ENCODE results near the gene SLC16A8.
"Not testable (repeated sequence)": the region's sequence is repeated elsewhere in the genome, so short reads cannot be mapped to it uniquely, and the experiment has no call there.

SLC16A8 gene

DNA sequence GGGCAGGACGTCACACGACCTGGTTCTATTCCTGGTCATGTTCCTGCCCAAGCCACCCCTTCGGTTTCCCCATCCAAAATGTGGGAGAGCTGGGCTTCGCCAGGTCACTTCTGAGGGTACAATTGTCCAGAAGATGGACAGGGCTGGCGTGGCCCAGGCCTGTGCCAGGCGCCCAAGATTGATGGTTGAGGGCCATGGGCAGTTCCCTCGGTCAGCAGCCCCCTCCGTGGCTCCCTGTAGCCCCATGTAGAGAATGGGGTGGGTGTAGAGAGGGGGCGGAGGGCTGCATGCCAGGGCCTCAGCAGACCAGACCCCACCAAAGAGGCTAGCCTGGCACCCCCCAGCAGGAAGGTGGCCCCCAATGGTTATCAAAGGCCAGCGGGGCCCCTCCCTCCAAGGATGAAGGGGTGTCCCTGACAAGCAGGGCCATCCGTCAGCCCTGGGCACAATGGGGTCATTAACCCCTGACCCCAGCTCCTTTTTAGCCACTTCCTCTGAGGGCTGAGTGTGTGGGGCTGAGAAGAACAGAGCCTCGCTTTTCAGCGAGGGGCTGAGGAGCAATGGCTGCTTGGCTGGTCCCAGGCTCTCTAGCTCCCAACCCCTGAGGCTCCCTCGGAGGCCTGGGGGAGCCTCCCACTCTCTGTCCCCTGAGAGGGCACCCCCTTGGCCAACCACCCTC lies 37.8 kb downstream of the SLC16A8 start:
- no peaks in the 10 kb centered on the region for H3K36me3 ChIP-seq (ENCODE audit: insufficient read depth, low read length)
- no peak overlapping the region for H3K4me3 ChIP-seq (ENCODE audit: low read length)
- peaks cover 8% of the 10 kb centered on the region for H3K27me3 ChIP-seq (ENCODE audit: insufficient read depth, low read length)
- H3K9me3 ChIP-seq (ENCODE audit: low read length): no peaks in the 10 kb centered on the region
- H3K4me1 ChIP-seq (ENCODE audit: insufficient read depth, low read length): peaks cover 5% of the 10 kb centered on the region
- H2AFZ ChIP-seq (ENCODE audit: low read depth, low read length): no peak overlapping the region

DNA sequence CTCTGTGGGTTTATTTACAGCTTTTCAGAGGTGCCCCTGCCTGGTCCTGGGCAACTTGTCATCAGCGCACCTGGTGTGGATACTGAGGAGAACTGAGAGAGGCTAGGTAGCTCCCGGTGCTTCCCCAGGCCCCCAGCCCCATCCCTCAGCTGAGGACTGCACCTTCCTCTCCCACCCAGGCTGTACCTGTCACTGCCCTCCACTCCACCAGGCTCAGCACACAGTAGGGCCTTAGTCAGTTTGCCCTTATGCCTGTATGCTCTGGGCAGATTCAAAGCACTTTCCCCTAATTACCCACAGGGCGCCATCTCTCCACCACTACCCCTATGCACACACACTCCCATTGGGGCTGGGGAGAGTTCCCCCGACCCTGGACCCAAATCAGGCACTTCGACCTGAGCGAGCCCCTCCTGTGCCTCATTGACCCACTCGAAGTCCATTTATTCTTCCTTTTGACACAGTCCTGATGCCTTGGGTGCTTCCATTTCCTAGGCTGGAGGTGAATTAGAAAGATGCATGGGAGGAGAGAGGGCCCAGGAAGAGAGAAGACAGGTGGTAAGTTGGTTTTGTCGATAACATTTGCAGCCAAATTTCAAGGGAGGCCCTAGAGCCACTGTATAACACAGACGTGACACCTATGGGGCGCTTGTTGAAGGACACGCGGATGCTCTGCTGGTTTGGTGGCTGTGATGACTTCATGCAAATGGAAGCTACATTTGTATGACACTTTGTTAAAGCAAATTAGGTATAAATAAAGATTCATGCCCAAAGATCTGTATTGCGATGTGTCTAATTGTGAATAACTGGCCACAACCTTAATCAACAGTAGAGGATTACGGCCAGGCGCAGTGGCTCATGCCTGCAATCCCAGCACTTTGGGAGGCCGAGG lies 40.6 kb downstream of the SLC16A8 start:
- Histone ChIP-seq H3K4me3 (ENCODE audit: low read length) (no peak overlapping the region), H3K27me3 (ENCODE audit: insufficient read depth, low read length) (peaks cover 5% of the 10 kb centered on the region), H3K36me3 (ENCODE audit: insufficient read depth, low read length) (no peaks in the 10 kb centered on the region), H2AFZ (ENCODE audit: low read depth, low read length) (no peak overlapping the region), H3K4me1 (ENCODE audit: insufficient read depth, low read length) (peaks cover 5% of the 10 kb centered on the region), H3K9me3 (ENCODE audit: low read length) (no peaks in the 10 kb centered on the region)

DNA sequence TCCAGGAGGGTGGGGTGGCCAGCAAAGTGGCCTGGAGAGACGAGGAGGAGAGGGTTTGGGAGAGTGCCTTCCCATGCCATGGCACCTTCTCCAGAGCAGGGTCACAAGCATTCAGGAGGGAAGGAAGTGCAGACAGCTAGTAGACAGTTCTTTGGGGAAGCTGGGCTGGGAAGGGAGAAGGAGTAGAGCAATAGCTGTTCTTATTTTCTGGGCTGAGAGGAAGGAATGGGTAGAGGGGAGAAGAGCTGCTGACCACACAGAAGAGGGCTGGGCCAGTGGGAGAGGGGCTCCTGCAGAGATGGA lies 41.5 kb downstream of the SLC16A8 start:
- H3K36me3 ChIP-seq (ENCODE audit: insufficient read depth, low read length): no peaks in the 10 kb centered on the region
- H3K4me1 ChIP-seq (ENCODE audit: insufficient read depth, low read length): peaks cover 5% of the 10 kb centered on the region
- peaks cover 5% of the 10 kb centered on the region for H3K27me3 ChIP-seq (ENCODE audit: insufficient read depth, low read length)
- no peaks in the 10 kb centered on the region for H3K9me3 ChIP-seq (ENCODE audit: low read length)
- no peak overlapping the region for H2AFZ ChIP-seq (ENCODE audit: low read depth, low read length)
- no peak overlapping the region for H3K4me3 ChIP-seq (ENCODE audit: low read length)

- peaks cover 5% of the 10 kb centered on the region for H3K27me3 ChIP-seq (ENCODE audit: insufficient read depth, low read length)
- no peaks in the 10 kb centered on the region for H3K36me3 ChIP-seq (ENCODE audit: insufficient read depth, low read length)
- no peaks in the 10 kb centered on the region for H3K9me3 ChIP-seq (ENCODE audit: low read length)
- no peak overlapping the region for H3K4me3 ChIP-seq (ENCODE audit: low read length)
- H3K4me1 ChIP-seq (ENCODE audit: insufficient read depth, low read length): peaks cover 5% of the 10 kb centered on the region
- no peak overlapping the region for H2AFZ ChIP-seq (ENCODE audit: low read depth, low read length)
Measured at GRCh38 chr22:38041760-38042487, 42.1 kb downstream of the SLC16A8 start.

DNA sequence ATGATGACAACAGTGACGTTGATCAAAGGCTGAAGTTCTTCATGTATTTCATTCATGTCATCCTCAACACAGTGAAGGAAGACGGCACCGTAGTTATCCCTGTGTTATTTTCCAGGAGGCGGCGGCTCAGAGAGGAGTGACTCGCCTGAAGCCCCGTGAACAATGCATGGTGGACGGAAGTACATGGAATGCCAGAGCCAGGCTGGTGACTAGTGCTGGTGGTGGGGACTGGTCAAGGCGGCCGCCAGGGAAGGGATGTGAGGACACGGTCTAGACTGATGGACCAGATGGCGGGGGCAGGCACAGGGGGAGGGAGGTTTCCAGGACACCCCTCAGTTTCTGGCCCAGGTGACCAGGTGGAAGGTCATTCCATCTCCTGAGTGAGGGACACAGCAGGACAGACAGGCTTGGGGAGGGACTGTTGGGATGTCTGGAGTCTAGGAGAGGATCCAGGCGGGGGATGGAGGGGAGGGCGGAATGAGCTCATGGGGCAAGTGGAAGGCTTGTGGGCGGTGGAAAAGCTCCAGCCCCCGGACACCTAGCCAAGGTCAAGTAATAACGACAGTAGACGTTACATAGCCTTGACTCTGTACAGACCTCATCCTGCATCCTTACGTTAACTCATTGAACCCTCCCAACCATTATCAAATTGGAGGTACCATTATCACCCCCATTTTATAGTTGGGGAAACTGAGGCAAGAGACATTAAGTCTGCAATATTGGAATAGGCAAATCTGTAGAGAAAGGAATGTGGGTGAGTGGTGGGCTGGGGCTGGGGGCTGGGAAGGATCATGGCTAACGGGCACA lies 42.8 kb downstream of the SLC16A8 start:
- Histone ChIP-seq H3K36me3 (ENCODE audit: insufficient read depth, low read length) (no peaks in the 10 kb centered on the region), H2AFZ (ENCODE audit: low read depth, low read length) (no peak overlapping the region), H3K9me3 (ENCODE audit: low read length) (no peaks in the 10 kb centered on the region), H3K27me3 (ENCODE audit: insufficient read depth, low read length) (peaks cover 5% of the 10 kb centered on the region), H3K4me1 (ENCODE audit: insufficient read depth, low read length) (peaks cover 3% of the 10 kb centered on the region), H3K4me3 (ENCODE audit: low read length) (no peak overlapping the region)

- no peaks in the 10 kb centered on the region for H3K36me3 ChIP-seq (ENCODE audit: insufficient read depth, low read length)
- no peak overlapping the region for H2AFZ ChIP-seq (ENCODE audit: low read depth, low read length)
- H3K4me1 ChIP-seq (ENCODE audit: insufficient read depth, low read length): peaks cover 8% of the 10 kb centered on the region
- no peak overlapping the region for H3K4me3 ChIP-seq (ENCODE audit: low read length)
- peaks cover 5% of the 10 kb centered on the region for H3K27me3 ChIP-seq (ENCODE audit: insufficient read depth, low read length)
- no peaks in the 10 kb centered on the region for H3K9me3 ChIP-seq (ENCODE audit: low read length)
Measured at GRCh38 chr22:38038890-38039812, 44.8 kb downstream of the SLC16A8 start.

- peaks cover 5% of the 10 kb centered on the region for H3K27me3 ChIP-seq (ENCODE audit: insufficient read depth, low read length)
- no peak overlapping the region for H3K4me3 ChIP-seq (ENCODE audit: low read length)
- no peak overlapping the region for H2AFZ ChIP-seq (ENCODE audit: low read depth, low read length)
- H3K9me3 ChIP-seq (ENCODE audit: low read length): no peaks in the 10 kb centered on the region
- H3K4me1 ChIP-seq (ENCODE audit: insufficient read depth, low read length): peaks cover 15% of the 10 kb centered on the region
- no peaks in the 10 kb centered on the region for H3K36me3 ChIP-seq (ENCODE audit: insufficient read depth, low read length)
Measured at GRCh38 chr22:38038426-38038825, 45.6 kb downstream of the SLC16A8 start.

DNA sequence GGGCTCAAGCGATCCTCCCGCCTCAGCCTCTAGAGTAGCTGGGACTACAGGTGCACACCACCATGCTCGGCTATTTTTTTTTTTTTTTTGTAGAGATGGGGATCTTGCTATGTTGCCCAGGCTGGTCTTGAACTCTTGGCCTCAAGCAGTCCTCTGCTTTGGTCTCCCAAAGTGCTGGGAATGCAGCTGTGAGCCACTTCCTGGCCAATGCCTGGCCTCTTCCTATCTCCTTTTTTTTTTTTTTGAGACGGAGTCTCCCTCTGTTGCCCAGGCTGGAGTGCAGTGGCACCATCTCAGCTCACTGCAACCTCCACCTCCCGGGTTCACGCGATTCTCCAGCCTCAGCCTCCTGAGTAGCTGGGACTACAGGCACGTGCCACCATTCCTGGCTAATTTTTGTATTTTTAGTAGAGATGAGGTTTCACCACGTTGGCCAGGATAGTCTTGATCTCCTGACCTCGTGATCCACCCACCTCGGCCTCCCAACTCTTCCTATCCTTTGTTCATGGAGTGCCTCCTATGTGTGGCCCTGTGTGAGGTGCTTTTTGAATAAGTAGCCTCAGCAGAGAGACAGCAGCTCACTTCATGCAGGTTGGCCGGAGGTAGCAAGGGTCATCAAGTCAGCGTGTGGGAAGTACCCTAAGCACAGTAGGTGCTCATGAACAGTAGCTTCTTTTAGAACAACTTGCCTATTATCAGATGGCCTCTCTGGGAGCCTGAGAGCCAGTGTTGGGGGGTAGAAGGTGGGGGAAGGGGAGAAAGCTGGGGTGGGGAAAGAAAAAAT lies 46.4 kb downstream of the SLC16A8 start:
- H3K36me3 ChIP-seq (ENCODE audit: insufficient read depth, low read length); H3K9me3 ChIP-seq (ENCODE audit: low read length); H3K4me3 ChIP-seq (ENCODE audit: low read length); H2AFZ ChIP-seq (ENCODE audit: low read depth, low read length); H3K27me3 ChIP-seq (ENCODE audit: insufficient read depth, low read length): not testable (repeated sequence)
- H3K4me1 ChIP-seq (ENCODE audit: insufficient read depth, low read length): peaks cover 19% of the 10 kb centered on the region

GRCh38 chr22:38036392-38037062 lies 47.5 kb downstream of the SLC16A8 start:
- no peaks in the 10 kb centered on the region for H3K27me3 ChIP-seq (ENCODE audit: insufficient read depth, low read length)
- H3K36me3 ChIP-seq (ENCODE audit: insufficient read depth, low read length): no peaks in the 10 kb centered on the region
- peaks cover 20% of the 10 kb centered on the region for H3K4me1 ChIP-seq (ENCODE audit: insufficient read depth, low read length)
- no peaks in the 10 kb centered on the region for H3K9me3 ChIP-seq (ENCODE audit: low read length)
- no peak overlapping the region for H2AFZ ChIP-seq (ENCODE audit: low read depth, low read length)
- H3K4me3 ChIP-seq (ENCODE audit: low read length): no peak overlapping the region

DNA sequence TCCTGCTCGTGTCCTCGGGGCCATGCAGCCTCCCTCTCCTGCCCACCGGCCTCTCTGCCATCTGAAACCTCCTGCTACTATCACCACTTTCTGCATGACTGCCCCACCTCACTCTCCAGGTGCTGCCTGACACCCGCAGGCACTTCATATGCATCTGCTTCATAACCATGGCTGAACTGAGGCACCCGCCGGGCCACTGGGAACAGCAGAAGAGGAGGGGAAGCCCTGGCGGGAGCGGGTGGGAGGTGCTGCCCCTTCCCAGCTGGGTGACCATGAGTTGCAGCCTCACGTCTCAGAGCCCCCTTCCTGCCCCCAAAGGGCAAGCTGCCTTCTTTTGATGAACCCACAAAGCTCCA lies 48.5 kb downstream of the SLC16A8 start:
- Histone ChIP-seq H3K9me3 (ENCODE audit: low read length) (no peaks in the 10 kb centered on the region), H3K36me3 (ENCODE audit: insufficient read depth, low read length) (no peaks in the 10 kb centered on the region), H3K27me3 (ENCODE audit: insufficient read depth, low read length) (no peaks in the 10 kb centered on the region), H2AFZ (ENCODE audit: low read depth, low read length) (no peak overlapping the region), H3K4me3 (ENCODE audit: low read length) (no peak overlapping the region), H3K4me1 (ENCODE audit: insufficient read depth, low read length) (peaks cover 23% of the 10 kb centered on the region)

GRCh38 chr22:38034884-38035529 lies 49.0 kb downstream of the SLC16A8 start:
- H3K4me3 ChIP-seq (ENCODE audit: low read length): no peak overlapping the region
- H3K27me3 ChIP-seq (ENCODE audit: insufficient read depth, low read length): no peaks in the 10 kb centered on the region
- H2AFZ ChIP-seq (ENCODE audit: low read depth, low read length): no peak overlapping the region
- H3K36me3 ChIP-seq (ENCODE audit: insufficient read depth, low read length): no peaks in the 10 kb centered on the region
- peaks cover 23% of the 10 kb centered on the region for H3K4me1 ChIP-seq (ENCODE audit: insufficient read depth, low read length)
- no peaks in the 10 kb centered on the region for H3K9me3 ChIP-seq (ENCODE audit: low read length)

Data from neuron (in vitro differentiated cells).